Coronary artery (tissue), 2 donors: ENCODE results near the gene TK2.

Source experiments
- DNase-seq: peaks from one replicate; pipeline ENCODE4 v3.0.0-alpha.2; 2017; ENCODE audit warnings: low spot score
- H3K27ac ChIP-seq, 2 donors: fragments of 200-600 bp; sonication (generic); one replicate each; pipeline ENCODE4 v1.5.1; 2016 to 2019
- H3K4me3 ChIP-seq: fragments of 200-600 bp; sonication (generic); 2 replicates; pipeline ENCODE4 v1.5.1; 2016; ENCODE audit warnings: mild to moderate bottlenecking, moderate library complexity
- TF ChIP-seq, protein P1 (sequence below): fragments of 200-600 bp; sonication (generic); IDR thresholded peaks from one replicate; pipeline ENCODE4 v1.5.1; 2019; ENCODE audit warnings: antibody characterized with exemption

The TK2 gene

GRCh38 chr16:66544016-66544757 lies 5.7 kb downstream of the TK2 start:
- H3K27ac ChIP-seq, result no peak overlapping the region
- no peak for DNase-seq
- TF ChIP-seq, protein P1, sequence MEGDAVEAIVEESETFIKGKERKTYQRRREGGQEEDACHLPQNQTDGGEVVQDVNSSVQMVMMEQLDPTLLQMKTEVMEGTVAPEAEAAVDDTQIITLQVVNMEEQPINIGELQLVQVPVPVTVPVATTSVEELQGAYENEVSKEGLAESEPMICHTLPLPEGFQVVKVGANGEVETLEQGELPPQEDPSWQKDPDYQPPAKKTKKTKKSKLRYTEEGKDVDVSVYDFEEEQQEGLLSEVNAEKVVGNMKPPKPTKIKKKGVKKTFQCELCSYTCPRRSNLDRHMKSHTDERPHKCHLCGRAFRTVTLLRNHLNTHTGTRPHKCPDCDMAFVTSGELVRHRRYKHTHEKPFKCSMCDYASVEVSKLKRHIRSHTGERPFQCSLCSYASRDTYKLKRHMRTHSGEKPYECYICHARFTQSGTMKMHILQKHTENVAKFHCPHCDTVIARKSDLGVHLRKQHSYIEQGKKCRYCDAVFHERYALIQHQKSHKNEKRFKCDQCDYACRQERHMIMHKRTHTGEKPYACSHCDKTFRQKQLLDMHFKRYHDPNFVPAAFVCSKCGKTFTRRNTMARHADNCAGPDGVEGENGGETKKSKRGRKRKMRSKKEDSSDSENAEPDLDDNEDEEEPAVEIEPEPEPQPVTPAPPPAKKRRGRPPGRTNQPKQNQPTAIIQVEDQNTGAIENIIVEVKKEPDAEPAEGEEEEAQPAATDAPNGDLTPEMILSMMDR, result no peak
- no peak overlapping the region for H3K4me3 ChIP-seq

- DNase-seq, result no peak
- TF ChIP-seq, protein P1, result no peak
- Histone ChIP-seq H3K4me3 (no peak overlapping the region), H3K27ac (no peak overlapping the region)
These were observed 6.4 kb downstream of the TK2 start for GRCh38 chr16:66543541-66543940.

DNA sequence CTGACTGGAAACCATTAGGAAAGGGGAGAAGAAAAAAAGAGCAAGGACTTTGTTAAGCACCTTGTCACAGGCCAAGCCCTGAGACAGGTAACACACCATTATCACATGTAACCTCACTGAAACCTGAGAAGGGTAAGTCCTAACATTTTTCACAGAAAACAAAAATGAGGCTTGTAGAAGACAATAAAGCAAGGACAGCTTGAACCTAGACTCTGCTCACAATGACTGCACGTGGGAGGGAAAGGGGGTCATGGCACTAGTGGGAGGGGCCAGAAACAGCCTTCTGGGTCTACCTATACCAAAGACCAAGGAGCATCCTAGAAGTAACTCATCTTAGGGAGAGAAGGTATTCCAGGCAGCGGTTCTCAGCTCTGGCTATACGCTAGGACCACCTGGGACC lies 7.5 kb downstream of the TK2 start:
- DNase-seq, result no peak
- no peak overlapping the region for H3K4me3 ChIP-seq
- TF ChIP-seq, protein P1, result no peak
- no peak overlapping the region for H3K27ac ChIP-seq

GRCh38 chr16:66541388-66542355 lies 8.2 kb downstream of the TK2 start:
- Histone ChIP-seq H3K4me3 (no peak overlapping the region), H3K27ac (no peak overlapping the region)
- DNase-seq, result no peak
- TF ChIP-seq, protein P1, result no peak

DNA sequence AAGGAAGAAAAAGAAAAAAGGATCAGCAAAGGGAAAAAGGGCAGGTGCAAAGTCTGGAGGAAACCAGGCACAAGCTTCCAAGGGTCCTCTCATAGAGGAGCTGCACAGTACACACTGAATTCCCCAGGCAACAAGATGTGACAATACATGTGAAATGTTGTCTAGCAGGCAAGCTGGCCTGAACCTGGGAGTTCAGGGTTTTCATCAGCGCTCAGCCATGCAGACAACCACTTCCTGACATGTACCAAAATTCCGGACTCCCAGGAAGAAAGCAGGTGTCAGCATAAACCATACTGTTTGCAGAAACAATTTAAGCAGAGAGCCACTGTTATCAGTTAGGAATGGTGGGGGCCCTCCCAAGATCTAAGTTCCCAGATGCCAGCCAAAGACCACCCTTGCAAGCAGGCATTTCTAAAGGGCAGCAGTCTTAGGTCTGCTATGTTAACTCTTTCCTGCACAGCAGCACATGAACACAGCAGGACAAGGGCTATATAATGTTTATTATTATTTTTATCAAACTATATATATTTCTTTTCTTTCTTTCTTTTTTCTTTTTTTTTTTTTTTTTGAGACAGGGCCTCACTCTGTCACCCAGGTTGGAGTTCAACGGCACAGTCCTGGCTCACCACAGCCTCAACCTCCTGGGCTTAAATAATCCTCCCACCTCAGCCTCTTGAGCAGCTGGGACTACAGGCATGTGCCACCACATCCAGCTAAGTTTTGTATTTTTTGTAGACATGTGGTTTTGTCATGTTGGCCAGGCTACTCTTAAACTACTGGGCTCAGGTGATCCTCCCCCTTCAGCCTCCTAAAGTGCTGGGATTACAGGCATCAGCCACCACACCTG lies 10.1 kb downstream of the TK2 start:
- DNase-seq, result no peak
- TF ChIP-seq, protein P1, result no peak
- H3K4me3 ChIP-seq, result no peak overlapping the region
- no peak overlapping the region for H3K27ac ChIP-seq

DNA sequence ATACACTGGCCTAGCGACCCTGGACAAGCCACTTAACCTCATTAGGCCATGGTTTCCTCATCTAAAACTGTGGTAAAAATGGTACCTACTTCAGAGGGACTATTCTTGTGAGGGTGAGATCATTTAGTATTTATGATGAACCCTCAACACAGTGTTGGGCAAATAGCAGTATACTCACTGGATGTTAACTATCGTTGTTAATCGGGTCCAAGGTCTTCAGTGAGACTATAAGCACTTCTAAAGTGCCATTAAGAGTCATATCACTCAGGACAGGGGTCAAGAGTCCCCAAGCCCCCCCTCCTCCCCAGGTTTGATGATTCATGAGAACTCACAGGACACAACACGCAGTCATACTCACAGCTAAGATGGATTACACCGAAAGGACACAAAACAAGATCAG lies 11.0 kb downstream of the TK2 start:
- Histone ChIP-seq H3K27ac (no peak overlapping the region), H3K4me3 (no peak overlapping the region)
- TF ChIP-seq, protein P1, result no peak
- DNase-seq, result no peak
